Colonic mucosa (tissue), 4 donors: ENCODE data around the gene CCDC88A. TPM values are rescaled to one million over a fixed set of nuclear protein-coding genes. Genes with fewer than 3 reads are reported as not detected.

Experiments used
- DNase-seq: peaks from one replicate; pipeline ENCODE4 v3.0.0-alpha.2; 2020
- H3K27ac ChIP-seq: fragments of 200-600 bp; one replicate; pipeline ENCODE4 v1.8.0; 2021
- H3K27me3 ChIP-seq: fragments of 200-600 bp; one replicate; pipeline ENCODE4 v1.8.0; 2021
- H3K36me3 ChIP-seq: fragments of 200-600 bp; one replicate; pipeline ENCODE4 v1.8.0; 2021
- H3K4me1 ChIP-seq: fragments of 200-600 bp; one replicate; pipeline ENCODE4 v1.8.0; 2021; ENCODE audit warnings: mild to moderate bottlenecking
- H3K4me3 ChIP-seq: fragments of 200-600 bp; one replicate; pipeline ENCODE4 v1.8.0; 2021
- H3K9ac ChIP-seq, 2 donors: one replicate each; pipeline ENCODE4 v1.7.0; 2013; ENCODE audit warnings: control low read depth in 2 of 2, low read depth in 2 of 2, low read length in 2 of 2
- H3K9me3 ChIP-seq: fragments of 200-600 bp; one replicate; pipeline ENCODE4 v1.8.0; 2021
- intact Hi-C: fragments of 100-400 bp; cut with DNase I; formaldehyde crosslinking; loops from one replicate; pipeline ENCODE4 v1.14.1; 2022
- total RNA-seq, 2 donors: library from RNA; stranded (reverse); fragmentation: NEBNext Ultra II Directional in 1 of 2; extraction: Animal tissue kit (Norgen Biotek cat#: 25700) in 1 of 2; gene quantifications; one replicate each; pipeline ENCODE4 v1.2.1, GENCODE V29; 2021
- TF ChIP-seq, protein P1 (sequence below): fragments of 200-600 bp; IDR thresholded peaks from one replicate; pipeline ENCODE4 v1.8.0; 2022; ENCODE audit warnings: antibody characterized with exemption, mild to moderate bottlenecking
- donor health status: healthy.
- donor health status: DM: no; HTN: no; CAD: no.
- donor health status: DM: no; HTN: no; CAD: no.

The CCDC88A gene
- total RNA-seq, 2 donors from 2014 or later, result 4.2 to 11.4 TPM

DNA sequence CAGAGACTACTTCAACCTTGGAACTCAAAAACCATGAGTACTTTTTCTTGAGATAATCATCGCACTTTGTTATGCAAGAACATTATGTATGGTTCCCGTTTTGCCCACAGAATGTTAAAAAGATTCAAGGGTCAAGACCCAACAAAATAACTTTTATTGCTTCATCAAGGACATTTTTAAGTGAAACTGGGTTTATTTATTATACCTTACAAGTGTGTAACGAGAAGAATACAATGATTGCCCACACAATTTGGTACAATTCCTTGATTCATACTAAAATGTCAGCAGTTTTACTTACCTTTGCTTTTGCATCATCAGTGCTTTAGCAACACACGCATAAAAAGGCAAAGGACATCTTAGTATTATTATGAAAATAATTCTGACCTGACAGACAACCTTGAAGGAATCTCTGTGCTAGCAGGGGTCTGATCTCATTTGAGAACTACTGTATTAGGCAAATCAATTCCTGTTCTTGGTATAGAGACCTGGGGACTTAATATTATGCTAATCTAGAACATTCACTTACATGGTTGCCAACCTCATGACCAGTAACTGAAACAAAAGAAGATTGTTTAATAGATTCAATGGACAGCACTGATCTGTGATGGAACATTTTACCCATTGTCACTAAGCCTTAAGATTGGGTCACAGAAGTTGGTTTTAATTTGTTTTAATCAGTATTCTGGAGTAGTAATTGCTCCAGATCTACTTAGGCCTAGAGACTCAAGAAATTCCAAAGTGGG, 16.2 kb downstream of the CCDC88A start:
- no peak overlapping the region for H3K4me3 ChIP-seq
- no peaks in the 10 kb centered on the region for H3K4me1 ChIP-seq
- H3K27ac ChIP-seq, result no peak overlapping the region
- intact Hi-C loops, result no loop called here
- no peaks in the 10 kb centered on the region for H3K36me3 ChIP-seq
- no peaks in the 10 kb centered on the region for H3K27me3 ChIP-seq
- TF ChIP-seq, protein P1, sequence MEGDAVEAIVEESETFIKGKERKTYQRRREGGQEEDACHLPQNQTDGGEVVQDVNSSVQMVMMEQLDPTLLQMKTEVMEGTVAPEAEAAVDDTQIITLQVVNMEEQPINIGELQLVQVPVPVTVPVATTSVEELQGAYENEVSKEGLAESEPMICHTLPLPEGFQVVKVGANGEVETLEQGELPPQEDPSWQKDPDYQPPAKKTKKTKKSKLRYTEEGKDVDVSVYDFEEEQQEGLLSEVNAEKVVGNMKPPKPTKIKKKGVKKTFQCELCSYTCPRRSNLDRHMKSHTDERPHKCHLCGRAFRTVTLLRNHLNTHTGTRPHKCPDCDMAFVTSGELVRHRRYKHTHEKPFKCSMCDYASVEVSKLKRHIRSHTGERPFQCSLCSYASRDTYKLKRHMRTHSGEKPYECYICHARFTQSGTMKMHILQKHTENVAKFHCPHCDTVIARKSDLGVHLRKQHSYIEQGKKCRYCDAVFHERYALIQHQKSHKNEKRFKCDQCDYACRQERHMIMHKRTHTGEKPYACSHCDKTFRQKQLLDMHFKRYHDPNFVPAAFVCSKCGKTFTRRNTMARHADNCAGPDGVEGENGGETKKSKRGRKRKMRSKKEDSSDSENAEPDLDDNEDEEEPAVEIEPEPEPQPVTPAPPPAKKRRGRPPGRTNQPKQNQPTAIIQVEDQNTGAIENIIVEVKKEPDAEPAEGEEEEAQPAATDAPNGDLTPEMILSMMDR, result no peak
- H3K9me3 ChIP-seq, result no peaks in the 10 kb centered on the region
- no peak overlapping the region for H3K9ac ChIP-seq
- DNase-seq, result no peak

DNA sequence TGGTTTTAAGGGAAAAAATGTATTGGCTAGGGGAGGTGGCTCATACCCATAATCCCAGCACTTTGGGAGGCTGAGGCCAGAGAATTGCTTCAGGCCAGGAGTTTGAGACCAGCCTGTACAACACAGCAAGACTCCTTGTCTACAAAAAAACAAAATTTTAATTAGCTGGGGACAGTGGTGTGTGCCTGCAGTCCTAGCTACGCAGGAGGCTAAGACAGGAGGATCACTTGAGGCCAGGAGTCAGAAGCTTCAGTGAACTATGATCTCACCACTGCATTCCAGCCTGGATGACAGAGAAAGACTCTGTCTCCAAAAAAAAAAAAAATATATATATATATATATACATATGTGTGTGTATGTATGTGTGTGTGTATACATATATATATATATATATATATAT, 18.5 kb downstream of the CCDC88A start:
- H3K9me3 ChIP-seq, result no peaks in the 10 kb centered on the region
- intact Hi-C loops, result no loop called here
- no peak overlapping the region for H3K4me3 ChIP-seq
- H3K9ac ChIP-seq, result no peak overlapping the region
- TF ChIP-seq, protein P1, result no peak
- no peaks in the 10 kb centered on the region for H3K36me3 ChIP-seq
- no peak for DNase-seq
- no peak overlapping the region for H3K27ac ChIP-seq
- no peaks in the 10 kb centered on the region for H3K27me3 ChIP-seq
- H3K4me1 ChIP-seq, result no peaks in the 10 kb centered on the region

DNA sequence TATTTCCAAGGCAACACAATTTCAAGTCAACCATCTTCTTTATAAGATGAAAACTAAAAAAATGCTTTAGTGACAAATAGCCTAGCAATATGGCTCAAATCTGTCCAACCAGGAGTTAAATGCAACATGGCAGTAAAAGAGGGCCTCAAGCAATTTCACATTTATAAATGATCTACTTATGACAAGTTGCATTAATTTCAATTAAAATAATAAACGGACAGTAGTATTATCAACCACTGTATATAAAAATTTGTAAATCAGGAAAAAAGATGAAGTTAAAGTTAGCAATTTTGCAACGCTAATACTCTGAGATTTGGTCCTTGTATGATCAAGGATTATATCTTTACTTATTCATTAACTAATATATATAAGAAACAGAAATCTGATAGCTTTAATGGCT, 19.3 kb downstream of the CCDC88A start:
- Histone ChIP-seq H3K27ac (no peak overlapping the region), H3K9ac (no peak overlapping the region), H3K27me3 (no peaks in the 10 kb centered on the region), H3K36me3 (no peaks in the 10 kb centered on the region), H3K4me3 (no peak overlapping the region), H3K9me3 (no peaks in the 10 kb centered on the region), H3K4me1 (no peaks in the 10 kb centered on the region)
- no peak for DNase-seq
- TF ChIP-seq, protein P1, result no peak
- intact Hi-C loops, result no loop called here

DNA sequence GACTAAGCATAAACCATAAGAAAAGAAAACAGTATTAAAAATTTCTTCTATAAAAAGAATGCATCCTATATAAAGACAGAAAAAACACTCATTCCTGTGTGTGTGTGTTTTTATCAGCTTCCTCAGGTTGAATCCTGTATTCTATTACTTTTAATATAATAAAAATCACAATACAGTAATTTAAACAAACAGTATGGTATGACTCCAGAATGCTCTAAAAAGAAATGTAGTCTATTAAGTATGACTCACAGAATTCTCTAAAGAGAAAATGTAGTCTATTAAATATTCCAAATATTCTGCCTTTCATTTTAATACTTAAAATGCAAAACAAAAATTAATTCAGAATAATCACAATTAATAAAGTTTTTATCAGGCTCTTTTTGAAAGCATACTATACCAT, 19.8 kb downstream of the CCDC88A start:
- DNase-seq, result no peak
- no peaks in the 10 kb centered on the region for H3K36me3 ChIP-seq
- H3K4me1 ChIP-seq, result no peaks in the 10 kb centered on the region
- H3K27ac ChIP-seq, result no peak overlapping the region
- H3K4me3 ChIP-seq, result no peak overlapping the region
- intact Hi-C loops, result no loop called here
- no peaks in the 10 kb centered on the region for H3K27me3 ChIP-seq
- H3K9ac ChIP-seq, result no peak overlapping the region
- H3K9me3 ChIP-seq, result no peaks in the 10 kb centered on the region
- TF ChIP-seq, protein P1, result no peak

DNA sequence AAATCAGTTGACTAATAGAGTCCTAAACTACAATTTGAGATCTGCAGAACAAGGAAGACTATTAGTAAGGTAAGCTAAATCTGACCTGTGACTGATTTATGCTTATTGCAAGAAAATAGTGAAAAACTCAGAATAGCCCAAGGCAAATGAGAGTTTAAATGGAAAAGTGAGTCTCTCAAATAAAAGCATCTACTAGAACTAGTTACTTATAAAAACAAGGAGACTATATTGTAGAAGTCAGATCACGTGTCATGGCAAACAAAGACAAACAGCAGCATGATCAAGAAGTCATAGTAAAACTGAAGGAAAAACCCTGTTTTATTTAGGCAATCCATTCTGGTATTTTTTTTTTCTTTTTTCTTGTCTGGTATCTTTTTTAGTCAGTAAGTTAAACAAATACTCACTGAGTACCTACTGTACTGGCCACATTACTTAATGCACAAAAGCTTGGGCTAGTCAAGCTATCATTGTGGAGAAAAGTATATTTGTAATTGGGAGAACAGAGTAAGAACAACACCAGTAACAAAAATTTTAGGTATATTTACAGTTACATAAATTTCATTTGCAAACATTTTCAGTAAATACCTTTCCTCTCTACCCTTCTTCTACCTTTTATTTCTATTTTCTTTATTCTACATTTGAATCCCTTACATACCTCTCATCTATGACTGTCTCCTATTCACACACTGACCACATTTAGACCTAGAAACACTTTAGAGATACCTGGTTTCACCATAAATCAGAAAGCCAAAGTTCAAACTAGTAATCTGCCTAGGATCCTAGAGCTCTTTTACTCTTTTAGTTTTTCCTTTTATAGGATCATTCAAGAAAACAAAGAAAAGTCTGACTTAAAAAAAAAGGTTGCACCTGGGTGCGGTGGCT, 23.7 kb downstream of the CCDC88A start:
- Histone ChIP-seq H3K4me3 (no peak overlapping the region), H3K9ac (no peak overlapping the region), H3K27ac (no peak overlapping the region), H3K36me3 (no peaks in the 10 kb centered on the region), H3K4me1 (no peaks in the 10 kb centered on the region), H3K27me3 (no peaks in the 10 kb centered on the region), H3K9me3 (no peaks in the 10 kb centered on the region)
- intact Hi-C loops, result no loop called here
- DNase-seq, result no peak
- TF ChIP-seq, protein P1, result no peak
